GM13976 (cell line): ENCODE results near the gene KCNH3.

Source experiments
- DNase-seq: peaks from one replicate; pipeline ENCODE4 v3.0.0; 2012; ENCODE audit warnings: low spot score
- CTCF ChIP-seq: IDR thresholded peaks from 2 replicates; pipeline ENCODE4 v1.5.1; 2012; ENCODE audit warnings: borderline replicate concordance, mild to moderate bottlenecking; ENCODE audit not compliant: insufficient read depth; ENCODE audit errors: extremely low read depth, missing control alignments, control extremely low read depth
- in situ Hi-C: fragments of 300-500 bp; cut with MboI; formaldehyde crosslinking; loops from one replicate; pipeline ENCODE4 v1.12.0; 2022; ENCODE audit warnings: low sequenced_read_pairs, mixed read lengths, inconsistent platforms; ENCODE audit not compliant: unreplicated experiment

KCNH3 gene

GRCh38 chr12:49585477-49586459 lies 46.9 kb downstream of the KCNH3 start:
- TF ChIP-seq CTCF, result no peak
- DNase-seq, result no peak
- in situ Hi-C loops, result no loop called here

DNA sequence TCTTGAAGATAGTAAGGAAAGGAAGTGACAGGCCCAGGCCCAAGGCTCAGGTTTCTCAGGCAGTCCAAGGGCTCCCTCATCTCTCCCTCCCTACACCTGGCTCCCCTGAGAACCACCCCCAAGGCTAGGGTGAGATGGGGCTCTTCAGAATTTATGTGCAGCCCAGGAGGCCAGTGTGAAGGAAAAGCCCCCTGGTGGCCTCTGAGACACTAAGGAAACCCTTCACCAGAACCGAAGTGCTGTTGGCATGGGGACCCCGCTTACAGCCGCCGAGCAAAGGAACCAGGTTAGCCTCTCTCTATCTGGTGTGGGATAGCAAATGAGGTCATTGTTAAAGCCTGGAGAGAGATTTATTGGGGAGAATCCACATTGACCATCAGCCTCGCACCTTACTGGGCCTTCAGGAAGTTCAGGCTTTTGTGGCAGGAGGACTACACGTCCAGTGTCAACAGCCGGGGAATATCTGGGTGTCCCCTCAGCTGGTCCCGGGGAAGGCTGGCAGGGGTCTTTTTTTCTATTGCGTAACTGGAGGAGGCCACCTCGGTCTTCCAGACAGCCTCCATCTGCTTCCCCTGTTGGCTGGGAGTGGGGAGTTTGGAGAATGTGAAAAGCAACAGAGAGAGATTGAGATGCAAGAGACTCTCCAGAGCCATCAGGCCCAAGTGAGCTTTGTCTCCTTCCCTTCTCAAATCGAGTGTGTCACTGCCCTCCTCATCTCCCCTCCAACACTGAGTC lies 48.5 kb downstream of the KCNH3 start:
- DNase-seq, result no peak
- in situ Hi-C loops, result no loop called here
- no peak for TF ChIP-seq CTCF

GRCh38 chr12:49588281-49588680 lies 49.5 kb downstream of the KCNH3 start:
- no peak for DNase-seq
- in situ Hi-C loops, result no loop called here
- TF ChIP-seq CTCF, result no peak

GRCh38 chr12:49588721-49589516 lies 50.1 kb downstream of the KCNH3 start:
- no peak for TF ChIP-seq CTCF
- in situ Hi-C loops, result no loop called here

GRCh38 chr12:49598527-49598926 lies 59.7 kb downstream of the KCNH3 start:
- DNase-seq, result no peak
- no peak for TF ChIP-seq CTCF
- in situ Hi-C loops, result no loop called here

More at GRCh38 chr12:49588721-49589516, 50.1 kb downstream of the KCNH3 start:
- DNase-seq, result no peak

DNA sequence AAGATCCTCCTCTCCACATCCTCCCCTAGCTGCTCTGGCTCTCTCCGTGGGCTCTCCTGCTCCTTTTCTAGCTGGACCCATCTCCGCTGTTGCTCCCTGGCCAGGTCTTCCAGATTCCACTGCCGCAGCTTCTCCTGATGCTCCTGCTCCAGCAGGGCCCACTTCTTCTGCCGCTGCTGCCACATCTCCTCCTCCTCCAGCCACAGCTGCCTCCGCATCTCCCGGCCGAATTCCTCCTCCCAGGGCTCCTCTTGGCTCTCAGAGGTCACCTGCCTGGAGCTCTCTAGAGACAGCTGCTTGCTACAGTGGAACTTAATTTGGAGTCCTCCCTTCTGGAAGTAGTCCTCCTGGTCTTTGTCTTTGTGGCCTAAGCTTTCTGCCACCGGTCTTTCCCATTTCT lies 61.1 kb downstream of the KCNH3 start:
- in situ Hi-C loops, result no loop called here
- no peak for DNase-seq
- no peak for TF ChIP-seq CTCF
